GM13976 (cell line): Measurements from ENCODE around the gene IRF6.
"Not testable (repeated sequence)": the region's sequence is repeated elsewhere in the genome, so short reads cannot be mapped to it uniquely, and the experiment has no call there.

Experiments
- DNase-seq: peaks from one replicate; pipeline ENCODE4 v3.0.0; 2012; ENCODE audit warnings: low spot score
- in situ Hi-C: fragments of 300-500 bp; cut with MboI; formaldehyde crosslinking; loops from one replicate; pipeline ENCODE4 v1.12.0; 2022; ENCODE audit warnings: low sequenced_read_pairs, mixed read lengths, inconsistent platforms; ENCODE audit not compliant: unreplicated experiment
- TF ChIP-seq, protein P1 (sequence below): IDR thresholded peaks from 2 replicates; pipeline ENCODE4 v1.5.1; 2012; ENCODE audit warnings: borderline replicate concordance, mild to moderate bottlenecking; ENCODE audit not compliant: insufficient read depth; ENCODE audit errors: extremely low read depth, missing control alignments, control extremely low read depth

Gene IRF6

DNA sequence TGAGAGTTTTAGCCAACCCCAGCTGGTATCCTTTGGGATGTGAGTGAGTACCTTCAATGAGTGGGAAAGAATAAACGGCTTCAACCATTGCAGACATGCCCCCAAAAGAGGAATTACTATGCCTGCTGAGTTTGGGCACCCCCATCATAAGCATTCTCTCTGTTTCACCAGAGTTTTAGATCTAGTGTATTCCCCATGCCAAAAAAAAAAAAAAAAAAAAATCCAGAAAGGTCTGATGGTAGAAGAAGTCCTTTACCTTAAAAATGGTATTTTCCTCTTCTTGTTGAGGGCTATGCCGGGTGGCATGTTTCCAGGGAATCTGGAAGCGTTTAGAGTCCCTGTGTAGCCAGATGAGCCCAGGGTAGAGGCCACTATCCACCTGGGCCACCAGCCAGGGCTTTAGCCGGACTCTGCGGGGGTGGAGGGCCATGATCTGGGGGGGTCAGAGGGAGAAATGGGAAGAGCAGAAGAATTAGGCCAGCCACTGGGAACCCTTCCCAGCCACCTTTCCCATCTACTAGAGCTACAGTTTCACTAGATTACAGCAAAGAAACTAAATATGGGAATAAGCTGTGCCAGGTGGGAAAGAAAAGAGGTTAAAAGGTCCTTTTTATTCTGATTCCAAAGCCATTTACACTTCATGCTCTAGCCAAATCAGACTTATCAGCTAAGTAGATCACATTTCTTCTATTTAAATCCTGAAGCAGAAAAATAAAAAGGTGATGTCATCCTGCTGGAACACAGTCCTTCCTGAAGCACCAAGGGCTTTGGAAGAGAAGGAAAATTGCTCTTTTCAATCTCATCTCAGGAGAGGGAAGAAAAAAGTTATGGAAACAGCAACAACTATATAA lies 4.7 kb downstream of the IRF6 start:
- in situ Hi-C loops: no loop called here
- DNase-seq: no peak
- TF ChIP-seq, protein P1, sequence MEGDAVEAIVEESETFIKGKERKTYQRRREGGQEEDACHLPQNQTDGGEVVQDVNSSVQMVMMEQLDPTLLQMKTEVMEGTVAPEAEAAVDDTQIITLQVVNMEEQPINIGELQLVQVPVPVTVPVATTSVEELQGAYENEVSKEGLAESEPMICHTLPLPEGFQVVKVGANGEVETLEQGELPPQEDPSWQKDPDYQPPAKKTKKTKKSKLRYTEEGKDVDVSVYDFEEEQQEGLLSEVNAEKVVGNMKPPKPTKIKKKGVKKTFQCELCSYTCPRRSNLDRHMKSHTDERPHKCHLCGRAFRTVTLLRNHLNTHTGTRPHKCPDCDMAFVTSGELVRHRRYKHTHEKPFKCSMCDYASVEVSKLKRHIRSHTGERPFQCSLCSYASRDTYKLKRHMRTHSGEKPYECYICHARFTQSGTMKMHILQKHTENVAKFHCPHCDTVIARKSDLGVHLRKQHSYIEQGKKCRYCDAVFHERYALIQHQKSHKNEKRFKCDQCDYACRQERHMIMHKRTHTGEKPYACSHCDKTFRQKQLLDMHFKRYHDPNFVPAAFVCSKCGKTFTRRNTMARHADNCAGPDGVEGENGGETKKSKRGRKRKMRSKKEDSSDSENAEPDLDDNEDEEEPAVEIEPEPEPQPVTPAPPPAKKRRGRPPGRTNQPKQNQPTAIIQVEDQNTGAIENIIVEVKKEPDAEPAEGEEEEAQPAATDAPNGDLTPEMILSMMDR: no peak

DNA sequence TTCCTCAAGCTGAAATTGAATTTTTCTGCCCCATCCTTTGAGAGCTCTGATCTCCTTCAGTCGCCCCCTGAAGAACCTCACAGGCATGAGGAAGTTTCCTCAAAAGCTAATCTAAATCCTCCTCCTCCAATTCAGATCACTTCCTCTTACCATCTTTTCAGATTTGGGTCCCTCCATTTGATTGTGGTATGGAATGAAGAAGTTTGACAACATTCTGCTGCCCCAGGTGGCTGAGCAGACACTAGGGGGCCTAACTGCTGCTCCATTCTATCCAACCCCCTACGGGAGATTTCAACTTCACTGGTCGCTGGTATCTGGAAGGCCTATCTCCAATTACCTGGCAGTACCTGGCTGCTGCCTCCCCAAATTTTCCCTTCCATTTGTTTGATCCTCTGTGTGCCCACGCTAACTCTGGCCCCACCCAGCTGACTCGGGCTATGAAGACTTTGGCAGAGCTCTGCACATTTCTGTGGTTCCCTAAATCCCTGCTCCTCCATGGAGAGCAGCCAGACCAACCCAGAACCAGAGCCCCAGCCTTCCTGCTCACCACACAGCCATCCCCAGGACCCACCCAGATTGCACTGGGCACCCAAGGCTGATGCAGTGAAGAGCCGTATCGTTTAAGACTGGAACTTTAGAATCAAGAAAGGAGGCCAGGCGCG lies 7.8 kb downstream of the IRF6 start:
- DNase-seq: no peak
- in situ Hi-C loops: no loop called here
- TF ChIP-seq, protein P1: no peak

DNA sequence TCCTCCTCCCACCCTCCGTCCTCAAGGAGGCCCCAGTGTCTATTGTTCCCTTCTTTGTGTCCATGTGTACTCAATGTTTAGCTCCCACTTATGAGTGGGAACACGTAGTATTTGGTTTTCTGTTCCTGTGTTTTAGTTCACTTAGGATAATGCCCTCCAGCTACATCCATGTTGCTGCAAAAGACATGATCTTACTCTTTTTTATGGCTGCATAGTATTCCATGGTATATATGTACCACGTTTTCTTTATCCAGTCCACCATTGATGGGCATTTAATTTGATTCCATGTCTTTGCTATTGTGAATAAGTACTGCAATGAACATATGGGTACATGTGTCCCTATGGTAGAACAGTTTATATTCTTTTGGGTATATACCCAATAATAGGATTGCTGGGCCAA lies 12.2 kb downstream of the IRF6 start:
- in situ Hi-C loops, DNase-seq: not testable (repeated sequence)

DNA sequence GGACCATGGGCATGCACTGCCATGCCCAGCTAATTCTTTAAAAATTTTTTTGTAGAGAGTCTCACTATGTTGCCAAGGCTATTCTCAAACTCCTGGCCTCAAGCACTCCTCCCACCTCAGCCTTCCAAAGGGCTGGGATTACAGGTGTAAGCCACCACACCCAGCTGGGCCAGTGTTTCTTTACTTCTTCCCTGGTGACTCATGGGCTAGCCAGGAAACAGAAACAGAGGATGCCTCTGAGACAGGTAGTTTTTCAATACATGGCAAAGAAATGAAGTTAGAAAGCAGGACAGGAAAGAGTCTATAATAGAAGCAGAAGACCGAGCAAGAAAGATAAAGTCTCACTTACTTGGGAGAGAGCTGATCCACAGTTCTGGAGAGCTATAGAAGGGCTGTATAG lies 14.0 kb downstream of the IRF6 start:
- in situ Hi-C loops: no loop called here
- no peak for DNase-seq
- TF ChIP-seq, protein P1: no peak

DNA sequence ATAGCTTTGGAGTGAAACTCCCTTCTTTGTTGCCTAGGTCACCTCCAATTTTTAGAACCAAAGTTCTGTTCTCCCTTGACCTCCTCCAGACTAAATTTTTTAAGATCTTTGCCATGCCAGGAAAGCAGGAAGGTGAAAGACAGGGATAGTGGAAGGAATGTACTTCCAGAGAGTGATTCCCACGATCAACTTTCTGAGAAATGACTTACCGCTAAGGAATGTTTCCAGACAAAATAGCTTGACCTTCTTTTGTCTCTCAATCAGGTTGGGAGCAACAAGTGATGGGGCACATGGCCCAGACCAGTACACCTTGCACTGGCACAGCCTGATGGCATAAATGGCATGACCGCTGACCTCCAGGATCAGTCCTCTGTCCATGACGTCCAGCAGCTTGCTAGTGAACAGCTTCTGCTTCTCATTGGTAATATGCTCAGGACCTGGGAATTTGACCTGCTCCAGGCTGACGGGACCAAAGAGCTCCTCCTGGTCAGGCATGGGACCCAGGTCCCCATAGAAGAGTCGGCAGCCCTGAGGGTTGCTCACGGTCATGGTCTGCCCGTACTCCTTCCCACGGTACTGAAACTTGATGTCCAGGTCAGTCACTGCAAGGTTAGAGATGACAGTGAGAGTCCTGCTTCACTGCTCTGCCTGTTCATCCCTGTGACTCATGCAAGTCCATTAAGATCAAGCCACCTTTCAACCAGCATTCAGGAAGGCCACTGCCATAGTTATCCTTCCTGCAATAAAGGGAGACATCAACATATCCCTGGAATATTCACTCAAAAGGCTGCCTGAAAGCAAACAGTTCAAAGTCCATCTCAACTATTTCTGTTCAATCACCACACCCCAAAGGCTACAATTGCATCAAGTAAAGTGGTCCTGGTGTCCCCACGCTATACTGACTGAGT lies 15.4 kb downstream of the IRF6 start:
- TF ChIP-seq, protein P1: no peak
- in situ Hi-C loops: no loop called here
- no peak for DNase-seq

DNA sequence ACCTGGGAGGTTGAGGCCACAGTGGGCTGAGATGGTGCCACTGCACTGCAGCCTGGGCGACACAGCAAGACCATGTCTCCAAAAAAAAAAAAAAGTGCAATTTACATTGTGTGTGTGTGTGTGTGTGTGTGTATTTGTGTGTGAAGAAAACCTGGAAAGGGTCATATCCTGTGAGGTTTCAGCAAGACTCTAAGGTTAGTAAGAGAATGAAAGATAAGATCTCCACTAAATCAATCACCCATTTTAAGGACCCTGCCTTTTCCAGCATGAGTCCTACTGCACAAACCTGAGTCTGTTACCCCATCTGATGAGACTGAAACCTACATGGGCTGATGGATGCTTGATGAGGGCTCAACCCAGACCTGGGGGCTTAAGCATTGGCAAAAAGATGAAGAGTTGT lies 16.7 kb downstream of the IRF6 start:
- TF ChIP-seq, protein P1: no peak
- DNase-seq: no peak
- in situ Hi-C loops: no loop called here

DNA sequence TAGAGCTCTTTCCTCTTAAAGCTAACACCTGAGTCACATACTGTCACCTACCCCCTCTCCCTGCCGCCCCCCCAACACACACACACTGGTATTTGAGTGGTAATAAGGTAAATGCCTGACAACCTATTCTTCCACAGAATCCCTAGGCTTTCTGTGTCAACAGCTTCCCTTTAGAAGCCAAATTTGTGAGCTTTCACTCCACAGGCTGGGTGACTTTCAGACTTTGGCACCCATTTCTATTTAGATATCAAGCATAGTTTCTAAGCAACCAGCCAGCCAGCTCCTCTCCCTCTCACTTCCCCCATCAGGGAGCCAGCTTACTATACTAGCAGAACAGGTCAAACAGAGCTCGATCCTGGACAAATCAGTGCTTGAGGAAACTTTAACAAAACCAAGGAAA lies 18.4 kb downstream of the IRF6 start:
- no peak for DNase-seq
- TF ChIP-seq, protein P1: no peak
- in situ Hi-C loops: no loop called here
